Endothelial cell of umbilical vein (primary cell): Measurements from ENCODE around the gene VSNL1. TPM values are rescaled to one million over a fixed set of nuclear protein-coding genes. Genes with fewer than 3 reads are reported as not detected.

ENCODE experiments used
- BruUV-seq: library from RNA; stranded (reverse); fragments of 400-500 nt; replicated peaks from 2 replicates; lab custom pipeline; 2021; lab: Mats Ljungman, UMichigan
- CTCF ChIA-PET: fragments of 300-600, 350-600 bp; sonication (Branson Sonifier 250); formaldehyde crosslinking; loops from one replicate; lab custom pipeline; 2021; ENCODE audit warnings: antibody characterized with exemption, inconsistent platforms; lab: Charles Lee
- POLR2A ChIA-PET: fragments of 300-600, 350-600 bp; sonication (Branson Sonifier 250); formaldehyde crosslinking; loops from one replicate; lab custom pipeline; 2021; ENCODE audit warnings: antibody characterized with exemption, inconsistent platforms; lab: Charles Lee
- DNase-seq: peaks from one replicate; pipeline ENCODE4 v3.0.0-alpha.2; 2011; ENCODE audit warnings: low read depth, low spot score
- FAIRE-seq: peaks from 2 replicates; lab custom pipeline; 2011; peaks lifted over from hg19 to GRCh38; lab: Jason Lieb, UNC
- H2AFZ ChIP-seq: 2 replicates; pipeline ENCODE4 v1.6.0; 2012; ENCODE audit warnings: low read depth, low read length, control low read depth, inconsistent platforms
- H3K27ac ChIP-seq: 2 replicates; pipeline ENCODE4 v1.5.1; 2011; ENCODE audit warnings: low read depth, mild to moderate bottlenecking, control low read depth, low read length, moderate library complexity; ENCODE audit not compliant: insufficient read depth
- H3K27me3 ChIP-seq, 2 experiments: 2 replicates each; pipeline versions ENCODE4 v1.6.0 to v1.6.1; 2011; ENCODE audit warnings: low read length in 2 of 2, mixed read lengths in 1 of 2; ENCODE audit not compliant: control insufficient read depth in 2 of 2, insufficient read depth in 2 of 2
- H3K36me3 ChIP-seq, 2 experiments: 2 replicates in 1 of 2; 3 replicates in 1 of 2; pipeline ENCODE4 v1.5.1; 2011; ENCODE audit warnings: low read length in 2 of 2, mild to moderate bottlenecking in 1 of 2, moderate library complexity in 1 of 2; ENCODE audit not compliant: control insufficient read depth in 2 of 2, insufficient read depth in 2 of 2; ENCODE audit errors: extremely low read depth in 1 of 2
- H3K4me1 ChIP-seq: 3 replicates; pipeline ENCODE4 v1.5.1; 2011; ENCODE audit warnings: mild to moderate bottlenecking, low read length; ENCODE audit not compliant: control insufficient read depth, insufficient read depth; ENCODE audit errors: extremely low read depth
- H3K4me2 ChIP-seq: 2 replicates; pipeline ENCODE4 v1.6.1; 2011; ENCODE audit warnings: low read length, control low read depth, mixed read lengths; ENCODE audit not compliant: insufficient read depth
- H3K4me3 ChIP-seq, 3 experiments: fragments of 200-600 bp in 1 of 3; sonication (generic), shearing (Covaris generic) in 1 of 3; replicated peaks in 1 of 3; 2 replicates each; pipeline ENCODE4 v1.5.1; 2011 to 2016; ENCODE audit warnings: control low read depth in 3 of 3, low read length in 3 of 3, mild to moderate bottlenecking in 2 of 3, inconsistent platforms in 1 of 3, low read depth in 1 of 3, moderate library complexity in 1 of 3; ENCODE audit not compliant: insufficient read depth in 1 of 3
- H3K79me2 ChIP-seq: 2 replicates; pipeline ENCODE4 v1.6.0; 2012; ENCODE audit warnings: low read length, inconsistent platforms; ENCODE audit not compliant: control insufficient read depth, insufficient read depth
- H3K9ac ChIP-seq: replicated peaks from 2 replicates; pipeline ENCODE3; 2011; ENCODE audit warnings: low read length, control low read depth; ENCODE audit not compliant: insufficient read depth; ENCODE audit errors: extremely low read depth
- H3K9me1 ChIP-seq: replicated peaks from 3 replicates; pipeline ENCODE4 v1.6.0; 2011; ENCODE audit warnings: mild to moderate bottlenecking, low read length; ENCODE audit not compliant: control insufficient read depth, insufficient read depth; ENCODE audit errors: extremely low read depth
- H3K9me3 ChIP-seq: replicated peaks from 2 replicates; pipeline ENCODE4 v1.5.1; 2012; ENCODE audit warnings: low read length, inconsistent platforms; ENCODE audit not compliant: control insufficient read depth, insufficient read depth
- H4K20me1 ChIP-seq: replicated peaks from 2 replicates; pipeline ENCODE3; 2011; ENCODE audit warnings: mild to moderate bottlenecking, low read length; ENCODE audit not compliant: control insufficient read depth, insufficient read depth; ENCODE audit errors: extremely low read depth
- FOS ChIP-seq: IDR thresholded peaks from 2 replicates; pipeline ENCODE4 v1.6.1; 2011; ENCODE audit warnings: mild to moderate bottlenecking, low read length, moderate library complexity, borderline replicate concordance; ENCODE audit not compliant: insufficient read depth
- JUN ChIP-seq: IDR thresholded peaks from 2 replicates; pipeline ENCODE4 v1.6.1; 2011; ENCODE audit warnings: borderline replicate concordance, low read depth; ENCODE audit not compliant: insufficient read length, insufficient read depth
- dilution Hi-C: fragments of 300-500 bp; cut with MboI; formaldehyde crosslinking; loops from one replicate; pipeline ENCODE4 v1.15.0; 2019; ENCODE audit warnings: low sequenced_read_pairs; ENCODE audit not compliant: extremely low pct_ligation_motif_present
- intact Hi-C: fragments of 100-400 bp; cut with micrococcal nuclease; formaldehyde crosslinking; loops from one replicate; pipeline ENCODE4 v1.10.0; 2022
- polyA plus RNA-seq, 4 experiments: library from polyadenylated mRNA; depleted of rRNA in 3 of 4; stranded (reverse) in 3 of 4; unstranded in 1 of 4; fragments of >200 nt; gene quantifications; 2 replicates each; pipeline versions ENCODE4 v1.2.1 to v1.2.3, GENCODE V29; 2011 to 2012; ENCODE audit warnings: missing spikeins in 1 of 4
- total RNA-seq: library from RNA; stranded (reverse); gene quantifications from 2 replicates; pipeline ENCODE4 v1.2.3, GENCODE V29; 2021
- TF ChIP-seq, protein P1 (sequence below), 2 donors: IDR thresholded peaks; 1 replicate in 1 of 2; 2 replicates in 1 of 2; pipeline ENCODE4 v1.5.1; 2011; ENCODE audit warnings: low read length in 2 of 2, mild to moderate bottlenecking in 2 of 2, moderate library complexity in 2 of 2, control low read depth in 1 of 2, inconsistent platforms in 1 of 2, low read depth in 1 of 2; ENCODE audit not compliant: insufficient read depth in 1 of 2; ENCODE audit errors: extremely low read depth in 1 of 2

Gene VSNL1
- total and polyA plus RNA-seq, 2 donors (not counting 3 experiments of a cell fraction or from before 2014, with no cell fraction given): not detected

- Histone ChIP-seq H3K4me2 (no peak overlapping the region), H4K20me1 (no peaks in the 10 kb centered on the region), H3K27ac (no peak overlapping the region), H3K79me2 (no peaks in the 10 kb centered on the region), H3K4me1 (no peaks in the 10 kb centered on the region), H3K4me3 (no peak overlapping the region), H3K9me3 (no peaks in the 10 kb centered on the region), H3K27me3 (no peaks in the 10 kb centered on the region), H3K36me3 (no peaks in the 10 kb centered on the region), H3K9me1 (no peaks in the 10 kb centered on the region), H2AFZ (no peak overlapping the region), H3K9ac (no peak overlapping the region)
- dilution Hi-C loops: no loop called here
- intact Hi-C loops: no loop called here
- FAIRE-seq (no peak), DNase-seq (no peak)
- POLR2A ChIA-PET: no interaction called here
- no peak for TF ChIP-seq JUN
- no TSS peak for BruUV-seq
- CTCF ChIA-PET: no interaction called here
Observed at GRCh38 chr2:17617516-17617915, 77.0 kb downstream of the VSNL1 start.

DNA sequence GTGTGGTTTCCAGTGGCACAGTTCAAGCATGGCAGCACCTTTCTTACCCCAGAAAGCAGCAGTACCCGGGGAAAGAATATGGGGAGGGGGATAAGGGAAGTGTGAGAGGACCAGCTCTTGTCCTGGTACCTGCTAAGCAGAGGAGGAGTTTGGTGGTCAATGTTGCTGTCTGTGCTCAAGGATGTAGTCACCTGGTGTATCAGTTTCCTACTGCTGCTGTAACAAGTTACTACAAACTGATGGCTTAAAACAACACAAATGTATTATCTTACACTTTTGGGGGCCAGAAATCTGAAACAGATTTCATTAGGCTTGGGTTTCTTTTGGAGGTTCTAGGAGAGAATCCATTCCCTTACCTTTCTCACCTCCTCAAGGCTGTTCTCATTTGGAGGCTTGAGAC is 77.5 kb downstream of the VSNL1 start:
- DNase-seq (no peak), FAIRE-seq (no peak)
- Histone ChIP-seq H3K4me1 (no peaks in the 10 kb centered on the region), H3K4me2 (no peak overlapping the region), H3K9me1 (no peaks in the 10 kb centered on the region), H3K27ac (no peak overlapping the region), H3K9ac (no peak overlapping the region), H2AFZ (no peak overlapping the region), H3K79me2 (no peaks in the 10 kb centered on the region), H4K20me1 (no peaks in the 10 kb centered on the region), H3K4me3 (no peak overlapping the region), H3K9me3 (no peaks in the 10 kb centered on the region), H3K27me3 (no peaks in the 10 kb centered on the region), H3K36me3 (no peaks in the 10 kb centered on the region)
- POLR2A ChIA-PET: no interaction called here
- no peak for TF ChIP-seq FOS
- TF ChIP-seq, protein P1, sequence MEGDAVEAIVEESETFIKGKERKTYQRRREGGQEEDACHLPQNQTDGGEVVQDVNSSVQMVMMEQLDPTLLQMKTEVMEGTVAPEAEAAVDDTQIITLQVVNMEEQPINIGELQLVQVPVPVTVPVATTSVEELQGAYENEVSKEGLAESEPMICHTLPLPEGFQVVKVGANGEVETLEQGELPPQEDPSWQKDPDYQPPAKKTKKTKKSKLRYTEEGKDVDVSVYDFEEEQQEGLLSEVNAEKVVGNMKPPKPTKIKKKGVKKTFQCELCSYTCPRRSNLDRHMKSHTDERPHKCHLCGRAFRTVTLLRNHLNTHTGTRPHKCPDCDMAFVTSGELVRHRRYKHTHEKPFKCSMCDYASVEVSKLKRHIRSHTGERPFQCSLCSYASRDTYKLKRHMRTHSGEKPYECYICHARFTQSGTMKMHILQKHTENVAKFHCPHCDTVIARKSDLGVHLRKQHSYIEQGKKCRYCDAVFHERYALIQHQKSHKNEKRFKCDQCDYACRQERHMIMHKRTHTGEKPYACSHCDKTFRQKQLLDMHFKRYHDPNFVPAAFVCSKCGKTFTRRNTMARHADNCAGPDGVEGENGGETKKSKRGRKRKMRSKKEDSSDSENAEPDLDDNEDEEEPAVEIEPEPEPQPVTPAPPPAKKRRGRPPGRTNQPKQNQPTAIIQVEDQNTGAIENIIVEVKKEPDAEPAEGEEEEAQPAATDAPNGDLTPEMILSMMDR (IDR thresholded peaks at IDR 0.05; ENCODE audit: extremely low read depth in 1 of 2, insufficient read depth in 1 of 2, low read depth in 1 of 2, low read length in 2 of 2): no peak
- intact Hi-C loops: no loop called here
- CTCF ChIA-PET: no interaction called here
- dilution Hi-C loops: no loop called here
- no TSS peak for BruUV-seq
